Panc1 (cell line): ENCODE data around the gene WBP1L.

Source experiments
- CTCF ChIP-seq: fragments of 450-650 bp; IDR thresholded peaks from 2 replicates; pipeline ENCODE4 v1.5.1; 2017; ENCODE audit warnings: mild to moderate bottlenecking
- POLR2AphosphoS5 ChIP-seq: IDR thresholded peaks from 2 replicates; pipeline ENCODE4 v1.6.1; 2012; ENCODE audit warnings: mild to moderate bottlenecking, low read depth, low read length, moderate library complexity
- REST ChIP-seq, 2 experiments: IDR thresholded peaks; 2 replicates each; pipeline ENCODE4 v1.6.1; 2011 to 2012; ENCODE audit warnings: low read depth in 2 of 2, control low read depth in 1 of 2, low read length in 1 of 2, mild to moderate bottlenecking in 1 of 2, moderate library complexity in 1 of 2; ENCODE audit not compliant: insufficient read depth in 1 of 2
- SIN3A ChIP-seq: IDR thresholded peaks from 2 replicates; pipeline ENCODE4 v1.6.1; 2012; ENCODE audit warnings: low read depth, mild to moderate bottlenecking, low read length, moderate library complexity, borderline replicate concordance; ENCODE audit not compliant: insufficient read depth
- TCF7L2 ChIP-seq: IDR thresholded peaks from 2 replicates; pipeline ENCODE4 v1.6.1; 2011; ENCODE audit warnings: mild to moderate bottlenecking, low read depth, low read length, inconsistent platforms

- TF ChIP-seq CTCF (no peak), POLR2AphosphoS5 (no peak), TCF7L2 (no peak), REST (IDR thresholded peaks at IDR 0.05; ENCODE audit: insufficient read depth in 1 of 2, low read depth in 2 of 2, low read length in 1 of 2) (no peak), SIN3A (no peak)
Measured at GRCh38 chr10:102865620-102866019, 121.9 kb downstream of the WBP1L start.
